ENCODE data around the gene TTLL9.

Gene TTLL9

GRCh38 chr20:31977080-31977479, 106.6 kb downstream of the TTLL9 start:
- no peak for DNase-seq (ENCODE audit: low read depth, low spot score)

GRCh38 chr20:31979713-31980426, 109.4 kb downstream of the TTLL9 start:
- peak; percentile 16 for DNase-seq (ENCODE audit: low read depth, low spot score)

DNA sequence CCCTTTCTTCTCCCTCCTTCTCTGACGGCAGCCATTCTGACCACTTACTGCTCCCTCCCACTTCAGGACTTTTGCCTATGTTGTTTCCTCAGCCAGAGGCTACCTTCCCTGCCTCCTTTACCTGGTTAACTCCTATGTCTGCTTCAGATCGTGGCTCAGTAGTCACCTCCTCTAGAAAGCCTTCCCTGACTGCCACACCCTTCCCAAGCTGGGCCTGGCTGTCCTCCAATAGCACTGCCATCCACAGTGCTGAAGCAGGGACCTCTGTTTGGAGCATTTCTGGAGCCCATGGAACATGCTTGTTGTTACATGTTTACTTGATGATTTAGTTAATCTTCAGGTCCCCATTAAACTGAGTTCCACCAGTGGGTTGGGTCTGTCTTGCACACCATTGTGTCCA, 111.3 kb downstream of the TTLL9 start:
- DNase-seq (ENCODE audit: low read depth, low spot score) = no peak

- DNase-seq (ENCODE audit: low read depth, low spot score) = no peak
These were observed 114.6 kb downstream of the TTLL9 start for GRCh38 chr20:31984981-31985471.

GRCh38 chr20:31987744-31988143, 117.3 kb downstream of the TTLL9 start:
- no peak for DNase-seq (ENCODE audit: low read depth, low spot score)

DNA sequence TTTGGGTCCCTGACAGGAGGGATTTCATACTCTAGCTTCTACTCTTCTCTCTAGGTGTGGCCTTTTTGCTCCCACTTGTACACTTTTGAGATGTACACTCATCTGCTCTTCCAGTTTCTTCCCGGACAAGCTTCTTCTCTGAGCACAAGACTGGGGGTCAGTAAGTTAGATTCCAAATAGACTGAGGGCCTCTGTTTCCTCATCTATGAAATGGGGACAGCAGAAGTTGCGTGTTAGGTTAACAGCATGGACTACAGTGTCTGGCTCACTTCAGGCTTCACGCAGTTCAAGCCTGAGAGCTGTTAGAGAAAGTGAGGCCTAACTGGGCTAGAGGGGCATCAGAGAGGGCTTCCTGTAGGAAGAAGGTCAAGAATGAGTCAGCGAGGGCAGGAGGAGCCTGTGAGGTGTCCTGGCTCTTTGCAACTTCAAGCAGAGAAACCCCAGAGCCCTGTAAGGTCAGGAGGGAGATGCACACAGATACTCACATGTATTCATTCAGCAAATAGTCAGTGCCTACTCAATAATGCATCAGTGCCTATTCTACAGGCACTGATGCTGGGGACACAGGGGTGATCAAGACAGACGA, 118.1 kb downstream of the TTLL9 start:
- DNase-seq (ENCODE audit: low read depth, low spot score) = no peak

DNA sequence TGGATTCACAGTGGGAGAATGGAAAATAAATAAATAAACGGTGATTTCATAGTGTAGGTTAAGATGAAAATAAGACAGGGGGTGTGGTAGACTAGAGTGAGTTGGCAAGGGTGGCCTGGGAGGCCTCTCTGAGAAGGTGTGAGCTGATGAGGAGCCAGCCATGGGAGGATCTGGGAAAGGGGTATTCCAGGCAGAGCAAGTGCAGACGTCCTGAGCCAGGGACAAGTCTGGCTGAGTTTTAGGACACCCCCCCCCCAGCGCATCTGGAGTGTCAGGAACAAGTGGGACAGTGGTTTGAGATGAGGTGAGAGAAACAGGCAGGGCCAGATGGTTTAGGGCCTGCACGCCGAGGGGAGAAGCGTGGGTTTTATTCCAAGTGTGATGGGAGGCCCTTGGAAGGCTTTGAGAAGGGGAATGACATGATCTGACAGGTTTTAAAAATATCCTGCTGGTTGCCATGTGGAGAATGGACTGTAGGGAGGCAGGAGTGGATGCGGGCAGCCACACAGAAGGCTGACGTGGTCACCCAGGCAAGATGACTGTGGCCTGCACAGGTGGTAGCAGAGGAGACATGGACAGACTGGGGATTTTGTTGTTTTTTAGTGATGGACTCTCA, 118.7 kb downstream of the TTLL9 start:
- DNase-seq (ENCODE audit: low read depth, low spot score) = no peak

DNA sequence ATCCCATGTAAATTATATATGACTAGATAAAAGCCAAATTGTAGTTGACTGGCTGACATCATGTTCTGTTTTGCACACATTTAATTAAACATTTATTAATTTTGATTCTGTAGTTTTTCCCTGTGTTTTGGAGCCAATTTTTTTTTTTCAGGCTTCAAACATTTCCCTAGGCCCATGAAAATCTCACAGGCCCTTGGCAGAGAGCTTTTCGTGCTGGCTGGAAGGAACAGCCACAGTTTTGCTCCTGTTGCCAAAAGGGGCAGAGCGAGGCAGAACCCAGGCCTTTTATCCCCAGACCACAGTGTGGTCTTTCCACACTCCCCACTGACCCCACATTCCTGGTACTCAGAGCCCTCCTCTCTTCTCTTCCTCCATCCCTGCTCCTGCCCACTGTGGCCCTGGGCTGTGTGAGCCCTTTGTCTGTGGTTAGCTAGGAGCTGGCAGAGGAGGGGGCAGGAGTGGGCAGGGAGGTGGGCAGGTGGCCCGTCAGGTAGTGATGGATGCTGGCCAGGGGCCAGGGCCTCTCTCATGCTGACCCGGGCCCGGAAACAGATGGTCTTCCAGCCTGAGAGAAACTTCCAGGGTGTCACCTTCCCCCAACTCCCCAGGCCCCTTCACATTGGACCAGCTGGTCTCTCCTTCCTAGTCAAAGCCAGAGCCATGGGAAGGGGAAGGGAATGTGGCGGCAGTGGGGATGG, 120.4 kb downstream of the TTLL9 start:
- no peak for DNase-seq (ENCODE audit: low read depth, low spot score)

- DNase-seq (ENCODE audit: low read depth, low spot score) = no peak
These were observed 120.9 kb downstream of the TTLL9 start for GRCh38 chr20:31991339-31991705.

- no peak for DNase-seq (ENCODE audit: low read depth, low spot score)
These were observed 121.7 kb downstream of the TTLL9 start for GRCh38 chr20:31992086-31992485.
